Panc1 (cell line): ENCODE results near the gene SLIT3. TPM values are rescaled to one million over a fixed set of nuclear protein-coding genes. Genes with fewer than 3 reads are reported as not detected.

ENCODE experiments used
- ATAC-seq: fragments of 200-7000 bp; cut with Tn5 transposase; 2 replicates; pipeline ENCODE4 v1.9.1; 2020; ENCODE audit warnings: mild to moderate bottlenecking, moderate library complexity
- BruUV-seq: library from RNA; stranded (reverse); fragments of 400-500 nt; replicated peaks from 2 replicates; lab custom pipeline; 2021; lab: Mats Ljungman, UMichigan
- CTCF ChIA-PET: fragments of 300-600 bp; sonication (Branson Sonifier 250); formaldehyde crosslinking; loops from one replicate; lab custom pipeline; 2022; ENCODE audit warnings: antibody characterized with exemption; lab: Charles Lee
- POLR2A ChIA-PET: fragments of 300-600 bp; sonication (Branson Sonifier 250); formaldehyde crosslinking; loops from one replicate; lab custom pipeline; 2022; ENCODE audit warnings: antibody characterized with exemption; lab: Charles Lee
- DNase-seq: peaks from one replicate; pipeline ENCODE4 v3.0.0-alpha.2; 2010; ENCODE audit warnings: low read depth, low spot score
- H3K27ac ChIP-seq: 2 replicates; pipeline ENCODE4 v1.5.1; 2011; ENCODE audit warnings: mild to moderate bottlenecking, low read length, inconsistent platforms
- H3K27me3 ChIP-seq: fragments of 200-500 bp; sonication (Bioruptor generic); 2 replicates; pipeline ENCODE4 v1.6.0; 2014; ENCODE audit warnings: low read length, inconsistent platforms; ENCODE audit not compliant: control insufficient read depth, insufficient read depth
- H3K36me3 ChIP-seq: fragments of 200-500 bp; sonication (Bioruptor generic); 2 replicates; pipeline ENCODE4 v1.5.1; 2014; ENCODE audit warnings: inconsistent platforms, mild to moderate bottlenecking, low read length, moderate library complexity; ENCODE audit not compliant: control insufficient read depth, insufficient read depth
- H3K4me1 ChIP-seq: 2 replicates; pipeline ENCODE4 v1.5.1; 2011; ENCODE audit warnings: inconsistent platforms, mild to moderate bottlenecking, low read length, moderate library complexity; ENCODE audit not compliant: control insufficient read depth, insufficient read depth
- H3K4me3 ChIP-seq, 2 experiments: 2 replicates each; pipeline ENCODE4 v1.5.1; 2011 to 2012; ENCODE audit warnings: low read depth in 2 of 2, low read length in 2 of 2, mild to moderate bottlenecking in 2 of 2, inconsistent platforms in 1 of 2, moderate library complexity in 1 of 2
- H3K9me3 ChIP-seq: fragments of 200-500 bp; sonication (Bioruptor generic); 2 replicates; pipeline ENCODE4 v1.5.1; 2014; ENCODE audit warnings: low read depth, mild to moderate bottlenecking, inconsistent platforms, low read length, moderate library complexity; ENCODE audit not compliant: control insufficient read depth, insufficient read depth
- CTCF ChIP-seq: fragments of 450-650 bp; IDR thresholded peaks from 2 replicates; pipeline ENCODE4 v1.5.1; 2017; ENCODE audit warnings: mild to moderate bottlenecking
- POLR2AphosphoS5 ChIP-seq: IDR thresholded peaks from 2 replicates; pipeline ENCODE4 v1.6.1; 2012; ENCODE audit warnings: mild to moderate bottlenecking, low read depth, low read length, moderate library complexity
- REST ChIP-seq, 2 experiments: IDR thresholded peaks; 2 replicates each; pipeline ENCODE4 v1.6.1; 2011 to 2012; ENCODE audit warnings: low read depth in 2 of 2, control low read depth in 1 of 2, low read length in 1 of 2, mild to moderate bottlenecking in 1 of 2, moderate library complexity in 1 of 2; ENCODE audit not compliant: insufficient read depth in 1 of 2
- SIN3A ChIP-seq: IDR thresholded peaks from 2 replicates; pipeline ENCODE4 v1.6.1; 2012; ENCODE audit warnings: low read depth, mild to moderate bottlenecking, low read length, moderate library complexity, borderline replicate concordance; ENCODE audit not compliant: insufficient read depth
- TCF7L2 ChIP-seq: IDR thresholded peaks from 2 replicates; pipeline ENCODE4 v1.6.1; 2011; ENCODE audit warnings: mild to moderate bottlenecking, low read depth, low read length, inconsistent platforms
- in situ Hi-C: cut with HindIII; loops from 2 replicates; pipeline ENCODE4 v1.10.0; 2016; ENCODE audit warnings: low sequenced_read_pairs, low pct_unique_long_range_greater_than_20kb
- intact Hi-C: fragments of 100-400 bp; cut with micrococcal nuclease; formaldehyde crosslinking; loops from one replicate; pipeline ENCODE4 v1.10.0; 2022; ENCODE audit not compliant: unreplicated experiment
- total RNA-seq: library from RNA; stranded (reverse); gene quantifications from one replicate; pipeline ENCODE4 v1.2.1, GENCODE V29; 2021; ENCODE audit not compliant: unreplicated experiment

Gene SLIT3
- total RNA-seq, 1 experiment from 2014 or later: 26.4 TPM

GRCh38 chr5:168648576-168648975, 652.4 kb downstream of the SLIT3 start:
- CTCF ChIA-PET: no interaction called here
- H3K27me3 ChIP-seq: peaks cover 3% of the 10 kb centered on the region; the same call in 1 of the 2 replicates
- in situ Hi-C loops (no loop called here), intact Hi-C loops (no loop called here)
- ATAC-seq (no peak), DNase-seq (no peak)
- no TSS peak for BruUV-seq
- TF ChIP-seq REST (IDR thresholded peaks at IDR 0.05; ENCODE audit: insufficient read depth in 1 of 2, low read depth in 2 of 2, low read length in 1 of 2) (no peak), POLR2AphosphoS5 (no peak), SIN3A (no peak), CTCF (no peak), TCF7L2 (no peak)
- H3K4me1 ChIP-seq: no peaks in the 10 kb centered on the region
- POLR2A ChIA-PET: no interaction called here
- H3K27ac ChIP-seq: no peak overlapping the region
- H3K36me3 ChIP-seq: no peaks in the 10 kb centered on the region
- H3K9me3 ChIP-seq: no peaks in the 10 kb centered on the region
- H3K4me3 ChIP-seq: no peak overlapping the region

GRCh38 chr5:168648016-168648415, 652.9 kb downstream of the SLIT3 start:
- Histone ChIP-seq H3K9me3 (no peaks in the 10 kb centered on the region), H3K27ac (no peak overlapping the region), H3K4me1 (no peaks in the 10 kb centered on the region), H3K4me3 (no peak overlapping the region), H3K27me3 (peaks cover 3% of the 10 kb centered on the region; the same call in 1 of the 2 replicates), H3K36me3 (no peaks in the 10 kb centered on the region)
- in situ Hi-C loops: no loop called here
- no TSS peak for BruUV-seq
- intact Hi-C loops: no loop called here
- TF ChIP-seq POLR2AphosphoS5 (no peak), TCF7L2 (no peak), REST (IDR thresholded peaks at IDR 0.05; ENCODE audit: insufficient read depth in 1 of 2, low read depth in 2 of 2, low read length in 1 of 2) (no peak), SIN3A (no peak), CTCF (no peak)
- ATAC-seq (no peak), DNase-seq (no peak)
- ChIA-PET CTCF (no interaction called here), POLR2A (no interaction called here)
